T-helper 2 cell (primary cell): Measurements from ENCODE around the gene SRD5A1.

Experiments used
- DNase-seq, 5 experiments: peaks; one replicate each; pipeline versions ENCODE4 v3.0.0 to v3.0.0-alpha.2; 2012 to 2022

SRD5A1 gene

DNA sequence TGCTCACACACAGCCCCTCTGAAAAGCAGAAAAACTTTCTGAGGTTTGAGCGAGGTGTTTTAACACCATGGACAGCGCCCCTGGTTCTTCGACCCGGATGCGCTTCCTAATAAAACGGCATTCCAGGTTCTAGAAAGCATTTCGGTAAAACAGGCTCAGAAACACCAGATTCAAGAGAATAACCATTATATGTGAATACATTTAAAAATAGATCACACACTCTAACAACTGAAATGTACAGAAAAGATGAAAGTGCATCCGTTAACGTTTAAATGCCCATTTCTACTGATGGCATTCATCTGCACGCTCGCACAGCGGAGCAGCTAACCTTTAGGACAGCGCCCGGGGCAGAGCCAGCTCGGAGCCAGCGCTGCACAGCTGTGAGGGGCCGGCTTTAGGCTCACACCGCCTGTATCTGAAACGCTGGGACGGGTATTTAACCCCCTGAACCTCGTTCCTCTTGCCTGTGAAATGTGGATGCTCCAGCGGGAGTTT is 53.7 kb downstream of the SRD5A1 start:
- DNase-seq = peak in 1 of 5 experiments; percentile 24

DNA sequence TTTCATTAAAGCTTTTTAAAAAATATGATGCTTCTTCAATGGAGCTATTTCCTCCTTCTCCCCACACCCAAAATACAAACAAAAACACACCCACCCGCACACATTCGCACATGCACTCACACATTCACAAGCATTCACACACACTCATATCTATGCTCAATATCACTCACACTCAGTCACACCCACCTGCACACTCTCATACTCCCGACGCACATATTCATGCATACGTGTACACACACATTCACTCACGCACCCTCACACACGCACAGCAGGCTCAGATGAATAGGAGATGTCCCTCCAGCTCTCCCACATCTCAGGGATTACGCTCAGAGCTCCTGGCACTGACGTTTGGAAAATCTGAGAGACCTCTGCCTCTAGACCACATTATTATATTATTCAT is 54.3 kb downstream of the SRD5A1 start:
- no peak for DNase-seq

DNA sequence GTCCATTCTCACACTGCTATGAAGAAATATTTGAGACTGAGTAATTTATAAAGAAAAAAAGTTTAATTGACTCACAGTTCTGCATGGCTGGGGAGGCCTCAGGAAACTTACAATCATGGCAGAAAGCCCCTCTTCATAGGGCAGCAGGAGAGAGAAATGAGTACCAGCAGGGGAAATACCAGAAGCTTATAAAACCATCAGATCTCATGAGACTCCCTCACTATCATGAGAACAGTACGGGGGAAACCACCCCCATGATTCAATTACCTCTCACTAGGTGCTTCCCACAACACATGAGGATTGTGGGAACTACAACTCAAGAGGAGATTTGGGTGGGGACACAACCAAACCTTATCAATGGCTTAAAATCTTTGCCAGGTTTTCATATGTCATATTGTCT is 59.7 kb downstream of the SRD5A1 start:
- no peak for DNase-seq

DNA sequence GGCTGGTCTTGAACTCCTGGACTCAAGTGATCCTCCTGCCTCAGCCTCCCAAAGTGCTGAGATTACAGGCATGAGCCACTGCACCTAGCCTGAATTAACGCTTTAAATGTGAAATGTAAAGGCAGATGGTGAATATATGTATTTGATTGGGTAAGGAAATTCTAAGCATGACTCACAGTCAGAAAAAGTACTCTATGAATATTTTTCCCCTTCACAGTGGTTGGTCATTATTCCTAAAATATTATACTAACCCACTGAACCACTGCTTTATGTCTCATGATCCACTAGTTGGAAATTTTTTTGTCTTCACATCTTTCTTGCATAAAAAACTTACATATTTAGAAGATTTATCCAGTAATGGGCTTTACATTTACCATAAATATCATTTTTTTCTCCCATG is 65.5 kb downstream of the SRD5A1 start:
- no peak for DNase-seq

DNA sequence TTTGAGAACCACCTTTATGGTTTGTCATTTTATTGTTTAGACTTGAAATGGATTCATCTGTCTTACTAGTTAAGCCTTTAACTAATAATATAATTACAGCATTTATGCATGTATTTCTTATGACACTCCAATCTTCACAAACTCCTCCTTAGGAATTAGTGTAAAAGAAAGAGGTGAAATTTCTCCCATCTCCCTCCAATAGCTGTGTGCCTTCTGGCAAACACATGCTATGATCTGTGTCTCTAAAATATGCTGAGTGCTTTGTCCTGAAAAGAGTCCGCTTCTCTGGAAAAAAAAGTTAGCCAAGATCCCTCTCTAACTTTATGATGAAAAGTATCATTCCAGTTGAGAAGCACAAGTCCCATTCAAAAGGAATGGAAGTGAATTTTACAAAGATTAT is 66.1 kb downstream of the SRD5A1 start:
- no peak for DNase-seq

DNA sequence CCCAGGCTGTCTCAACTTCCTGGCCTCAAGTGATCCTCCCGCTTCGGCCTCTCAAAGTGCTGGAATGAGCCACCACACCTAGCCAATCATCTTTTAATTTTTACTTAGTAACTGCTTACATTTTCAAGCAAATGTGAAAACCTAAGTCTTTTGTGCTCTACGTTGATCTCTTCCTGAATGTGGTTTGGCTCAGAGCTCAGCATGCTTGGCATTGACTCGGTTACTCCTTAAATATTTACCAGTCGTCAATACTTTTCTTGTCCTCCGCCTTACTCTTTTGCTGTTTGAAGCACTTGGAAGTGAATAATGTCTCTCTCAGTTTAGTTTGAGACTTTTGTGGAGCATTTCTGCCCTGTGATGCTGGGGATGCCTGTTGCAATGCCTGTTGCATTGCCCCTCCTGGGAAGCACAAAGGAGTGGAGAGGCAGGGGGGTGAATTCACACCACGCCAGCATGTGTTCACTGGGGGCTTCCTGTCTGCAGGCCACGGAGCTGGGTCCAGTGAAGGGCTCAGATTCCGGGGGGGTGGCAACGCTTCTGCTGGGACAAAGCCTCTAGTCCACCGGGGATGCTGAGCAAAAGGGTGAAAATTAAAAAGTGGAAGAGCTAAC is 66.9 kb downstream of the SRD5A1 start:
- DNase-seq = no peak

DNA sequence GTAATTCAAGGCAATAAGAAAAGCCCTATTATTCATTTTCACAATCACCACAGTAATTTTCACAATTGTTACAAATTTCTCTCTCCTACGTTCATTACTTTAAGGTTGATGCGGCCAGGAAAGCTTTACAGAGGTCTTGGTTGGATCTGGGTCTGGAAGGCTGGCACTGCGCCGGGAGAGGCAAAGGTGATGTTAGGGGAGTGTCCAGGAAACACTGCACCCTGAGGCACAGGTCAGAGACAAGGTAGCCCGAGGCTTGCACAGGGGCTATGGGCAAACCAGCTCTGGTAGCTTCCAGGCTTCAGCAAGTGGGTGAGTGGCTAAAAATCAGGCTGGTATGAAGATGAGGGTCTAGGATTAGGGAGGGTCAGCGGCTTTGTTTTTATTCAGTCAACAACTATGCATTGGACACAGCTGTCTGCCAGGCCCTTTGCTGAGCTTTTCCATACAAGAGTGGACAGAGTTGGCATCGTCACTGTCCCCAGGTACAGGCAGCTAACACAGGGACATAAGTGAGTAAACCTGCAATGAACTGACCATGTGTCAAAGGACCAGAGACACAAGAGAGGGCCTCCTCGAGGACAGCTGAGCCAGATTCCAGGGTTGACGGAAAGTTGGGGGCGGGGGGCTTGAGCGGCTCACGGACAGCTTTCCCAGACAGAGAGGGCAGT is 67.6 kb downstream of the SRD5A1 start:
- DNase-seq = no peak

DNA sequence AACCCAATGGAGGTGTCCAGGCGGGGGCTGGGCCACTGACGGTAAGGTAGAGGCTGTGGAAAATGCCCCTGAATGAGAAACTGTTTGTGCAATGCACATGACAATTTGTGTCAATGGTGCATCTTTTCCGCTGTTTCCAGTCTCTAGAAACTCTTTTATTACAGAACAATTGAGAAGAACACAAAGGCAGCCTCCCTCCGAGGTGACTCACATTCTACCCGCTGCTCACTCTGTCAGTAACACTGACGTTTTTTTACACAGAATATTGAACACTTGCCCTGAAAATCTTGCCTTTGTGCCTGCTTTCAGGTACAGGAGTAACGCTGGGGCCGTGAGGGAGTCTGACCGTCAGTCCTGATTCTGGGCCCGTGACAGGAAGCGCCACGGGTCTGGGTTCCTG is 68.3 kb downstream of the SRD5A1 start:
- DNase-seq = no peak

DNA sequence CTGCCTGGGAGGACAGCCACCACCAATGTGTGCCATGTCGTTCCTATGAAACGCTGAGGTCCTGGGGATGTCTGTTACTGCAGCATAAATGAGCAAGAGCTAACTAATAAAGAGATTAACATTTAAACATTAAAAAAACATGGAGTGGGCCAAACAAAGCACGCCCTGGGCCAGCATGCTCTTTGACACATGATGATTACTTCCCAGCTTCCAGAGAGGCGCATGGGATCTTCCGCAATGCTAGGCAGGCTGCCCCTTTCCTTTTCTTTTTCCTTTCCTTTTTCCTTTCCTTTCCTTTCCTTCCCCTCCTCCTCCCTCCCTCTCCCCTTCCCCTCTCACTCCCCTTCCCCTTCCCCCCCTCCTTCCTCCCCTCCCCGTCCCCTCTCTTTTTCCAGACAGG is 69.4 kb downstream of the SRD5A1 start:
- no peak for DNase-seq

DNA sequence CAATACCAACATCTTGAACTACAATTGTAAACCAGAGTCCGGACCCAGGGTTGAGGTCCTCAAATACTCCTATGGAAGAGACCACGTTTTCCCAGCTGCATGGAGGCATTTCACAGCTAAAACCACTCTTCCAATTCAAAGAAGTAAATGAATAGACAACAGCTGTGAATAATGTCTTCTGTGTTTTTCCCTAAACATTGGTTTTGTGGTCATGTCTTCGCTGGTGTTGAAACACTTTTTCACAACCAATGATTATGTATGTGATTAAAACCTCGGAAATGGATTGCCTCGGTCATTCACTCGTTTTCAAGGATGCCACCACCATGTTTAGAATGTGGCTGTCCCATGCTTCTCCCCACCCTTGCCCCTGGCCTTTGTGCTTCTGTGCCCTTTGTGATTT is 70.6 kb downstream of the SRD5A1 start:
- no peak for DNase-seq

DNA sequence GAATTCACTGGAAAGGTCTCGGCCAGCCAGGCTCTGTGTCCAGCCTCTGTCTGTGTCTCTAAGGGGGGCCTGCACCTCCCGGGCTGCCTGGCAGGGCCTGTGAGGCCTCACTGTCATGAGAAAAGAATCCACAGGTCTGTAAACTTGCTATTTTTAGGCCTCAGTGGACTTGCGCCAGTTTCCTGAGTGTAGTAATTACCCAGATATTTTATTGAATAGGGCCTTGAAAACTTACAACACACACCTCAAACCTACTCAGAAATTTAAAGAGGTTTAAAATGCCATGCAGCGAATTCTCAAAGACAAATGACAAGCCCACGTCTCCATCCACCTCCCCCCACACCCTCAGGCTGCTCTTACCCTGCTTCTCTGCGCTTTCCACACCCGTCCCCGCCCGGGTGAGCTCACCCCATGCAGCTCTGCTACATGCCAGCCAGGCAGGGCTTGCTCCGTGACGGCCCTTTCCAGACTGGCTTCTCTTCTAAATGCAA is 71.2 kb downstream of the SRD5A1 start:
- no peak for DNase-seq

DNA sequence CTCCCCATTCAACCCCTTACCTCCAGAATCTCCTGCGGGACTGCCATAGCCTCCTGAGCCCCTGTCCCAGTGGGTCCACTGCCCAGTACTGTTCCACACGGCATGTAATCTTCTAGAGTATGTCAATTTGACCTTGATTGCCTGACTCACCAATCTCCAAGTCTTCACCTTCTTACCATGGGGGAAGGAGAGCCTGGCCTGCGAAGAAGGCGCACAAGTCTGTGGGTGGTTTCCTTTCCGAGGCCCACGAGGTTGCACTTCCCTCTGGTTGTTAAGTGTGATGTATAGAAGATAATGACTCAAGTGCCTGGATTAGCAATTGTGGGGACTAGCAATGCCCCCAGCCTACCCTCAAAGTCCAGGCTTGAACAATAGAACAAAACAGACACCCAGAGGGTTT is 71.8 kb downstream of the SRD5A1 start:
- no peak for DNase-seq

DNA sequence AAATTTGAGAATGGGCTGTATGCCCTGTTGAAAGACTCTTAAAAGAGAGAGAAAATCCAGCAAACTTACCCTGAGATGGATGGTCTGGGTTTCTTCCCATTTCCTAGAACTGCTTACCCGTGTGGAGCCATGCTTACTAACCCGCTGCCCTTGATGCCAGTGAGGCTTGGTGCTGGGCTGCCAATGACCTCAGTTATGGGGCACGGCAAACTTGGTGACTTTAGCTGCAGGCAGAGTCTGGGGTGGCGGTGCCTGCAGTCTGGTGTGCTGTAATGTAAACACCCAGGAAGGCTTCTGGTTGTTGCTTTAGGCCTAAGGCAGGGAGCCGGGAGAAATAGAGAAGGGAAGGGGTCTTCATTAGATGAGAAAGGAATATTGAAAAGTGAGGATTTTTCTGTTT is 72.7 kb downstream of the SRD5A1 start:
- no peak for DNase-seq

DNA sequence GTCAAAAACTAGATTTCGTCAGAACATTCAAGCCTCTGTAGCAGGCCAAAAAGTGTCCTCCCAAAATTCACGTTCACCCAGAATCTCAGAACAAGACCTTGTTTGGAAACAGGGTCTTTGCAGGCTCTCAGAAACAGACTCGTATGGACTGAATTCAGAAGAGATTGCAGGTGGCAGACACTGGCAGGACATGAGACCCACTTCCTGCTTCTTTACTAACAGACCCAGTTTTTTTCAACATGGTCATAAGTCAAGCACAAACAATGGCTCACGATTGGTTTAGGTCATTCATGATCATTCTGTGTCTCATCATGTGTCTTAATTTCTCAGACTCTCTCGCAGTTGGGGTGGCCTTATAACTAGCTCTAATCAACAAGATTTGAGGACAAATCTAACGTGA is 74.6 kb downstream of the SRD5A1 start:
- no peak for DNase-seq

DNA sequence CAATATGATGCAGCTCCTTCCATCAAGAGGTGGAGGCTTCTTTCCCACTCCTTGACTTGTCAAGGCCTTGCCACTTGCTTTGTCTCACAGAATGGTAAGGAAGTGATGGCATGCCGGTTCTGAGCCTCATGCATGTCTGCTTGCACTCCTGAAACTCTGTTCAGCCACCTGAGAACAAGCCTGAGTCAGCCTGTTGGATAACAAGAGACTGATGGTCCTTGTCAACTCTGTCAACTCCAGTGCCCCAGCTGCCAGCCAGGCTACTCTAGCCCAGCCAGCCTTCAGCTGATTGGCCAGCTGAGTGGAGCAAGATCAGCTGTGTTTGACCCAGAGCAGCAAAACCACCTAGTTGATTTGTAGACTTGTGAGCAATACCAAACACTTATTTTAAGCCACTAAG is 75.6 kb downstream of the SRD5A1 start:
- DNase-seq = no peak

DNA sequence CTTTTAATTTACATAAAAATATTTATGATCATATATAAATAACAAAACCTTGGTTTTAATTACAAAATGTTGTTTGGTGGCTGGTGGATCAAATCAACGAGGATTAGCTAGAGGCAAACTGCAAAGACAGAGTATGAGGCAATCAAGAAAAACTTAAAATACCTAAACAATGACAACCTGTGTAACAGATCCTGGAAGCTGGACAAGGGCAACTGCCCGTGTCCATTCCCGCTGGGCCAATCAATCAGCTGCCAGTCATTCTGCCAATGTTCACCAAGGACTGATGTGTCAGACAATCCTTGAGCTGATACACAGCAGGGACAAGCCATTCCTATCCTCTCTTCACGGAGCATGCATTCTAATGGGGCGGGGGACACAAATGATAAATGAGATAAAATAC is 76.8 kb downstream of the SRD5A1 start:
- DNase-seq = no peak

DNA sequence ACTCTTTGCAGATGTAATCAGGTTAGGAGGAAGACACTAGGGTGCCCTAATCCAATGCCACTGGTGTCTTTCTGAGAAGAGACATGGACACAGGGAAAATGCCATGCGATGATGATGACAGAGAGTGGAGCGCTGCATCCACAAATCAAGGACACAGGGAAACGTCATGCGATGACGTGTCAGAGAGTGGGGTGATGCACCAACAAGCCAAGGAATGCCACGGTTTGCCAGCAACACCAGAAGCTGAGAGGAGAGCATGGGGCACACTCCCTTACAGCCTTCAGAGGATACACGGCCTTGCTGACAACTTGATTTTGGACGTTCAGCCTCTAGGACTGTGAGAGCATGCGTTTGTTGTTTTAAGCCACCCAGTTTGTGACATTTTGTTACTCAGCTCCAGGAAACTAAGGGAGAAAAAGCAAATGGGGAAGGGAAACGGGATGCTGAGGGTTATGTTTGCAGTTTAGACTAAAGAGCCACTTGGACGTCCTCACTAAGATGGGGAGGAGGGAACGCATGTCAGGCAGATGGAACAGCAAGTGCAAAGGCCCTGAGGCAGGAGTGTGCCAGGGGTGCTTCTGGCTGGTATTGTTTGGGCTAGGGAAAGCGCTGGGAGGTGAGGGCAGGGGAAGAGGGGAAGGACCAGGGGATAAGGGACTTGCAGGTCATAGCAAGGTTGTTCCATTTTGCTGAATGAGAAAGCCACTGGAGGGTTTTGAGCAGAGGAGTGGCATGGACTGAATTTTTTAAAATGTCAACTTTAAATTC is 77.5 kb downstream of the SRD5A1 start:
- DNase-seq = no peak

DNA sequence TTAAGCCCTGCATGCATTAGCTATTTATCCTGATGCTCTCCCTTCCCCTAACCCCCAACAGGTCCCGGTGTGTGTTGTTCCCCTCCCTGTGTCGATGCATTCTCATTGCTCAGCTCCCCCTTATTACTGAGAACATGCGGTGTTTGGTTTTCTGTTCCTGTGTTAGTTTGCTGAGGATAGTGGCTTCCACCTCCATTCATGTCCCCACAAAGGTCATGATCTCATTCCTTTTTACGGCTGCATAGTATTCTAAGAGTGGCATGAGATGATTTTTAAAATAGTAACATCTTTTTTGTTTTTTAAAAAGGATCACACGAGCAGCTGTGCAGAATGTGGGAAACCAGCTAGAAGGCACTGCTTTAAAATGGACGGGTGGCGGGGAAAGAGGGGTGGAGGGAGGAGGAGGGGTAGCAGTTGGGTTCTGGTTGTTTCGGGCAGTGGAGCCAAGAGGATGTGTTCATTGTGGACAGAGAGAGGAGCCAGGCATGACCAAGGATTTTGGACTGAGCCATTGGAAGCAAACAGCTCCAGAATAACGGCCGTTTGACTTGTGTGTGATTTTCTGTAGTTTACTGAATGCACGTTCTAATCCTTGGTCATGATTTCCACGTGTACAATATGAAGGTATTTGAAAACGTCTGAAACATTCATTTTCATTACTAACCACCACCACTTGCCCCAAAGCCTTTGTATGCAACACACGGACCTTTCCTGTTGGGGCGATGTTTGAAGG is 78.3 kb downstream of the SRD5A1 start:
- no peak for DNase-seq

DNA sequence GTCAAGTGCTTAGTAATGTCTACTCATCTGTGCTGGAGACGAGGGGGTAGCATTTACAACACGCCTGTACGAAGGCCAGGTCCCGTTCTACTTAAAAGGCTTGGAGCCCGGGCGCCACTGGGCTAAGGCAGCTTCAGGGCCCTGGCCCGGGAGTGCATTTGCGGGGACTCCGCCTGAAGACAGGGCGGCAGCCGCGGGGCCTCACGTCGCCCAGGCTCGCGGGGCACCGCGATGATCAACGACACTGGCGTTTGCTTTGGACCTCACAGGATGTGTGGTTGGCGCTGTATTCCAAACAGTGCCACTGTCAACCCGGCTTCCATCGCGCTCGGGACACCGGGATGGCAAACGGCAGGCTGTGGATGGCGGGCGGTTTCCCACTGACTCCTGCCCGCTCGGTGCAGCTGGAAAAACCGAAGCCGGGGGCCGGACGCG is 78.9 kb downstream of the SRD5A1 start:
- peak; percentile 14 to 71 (median 27) for DNase-seq

DNA sequence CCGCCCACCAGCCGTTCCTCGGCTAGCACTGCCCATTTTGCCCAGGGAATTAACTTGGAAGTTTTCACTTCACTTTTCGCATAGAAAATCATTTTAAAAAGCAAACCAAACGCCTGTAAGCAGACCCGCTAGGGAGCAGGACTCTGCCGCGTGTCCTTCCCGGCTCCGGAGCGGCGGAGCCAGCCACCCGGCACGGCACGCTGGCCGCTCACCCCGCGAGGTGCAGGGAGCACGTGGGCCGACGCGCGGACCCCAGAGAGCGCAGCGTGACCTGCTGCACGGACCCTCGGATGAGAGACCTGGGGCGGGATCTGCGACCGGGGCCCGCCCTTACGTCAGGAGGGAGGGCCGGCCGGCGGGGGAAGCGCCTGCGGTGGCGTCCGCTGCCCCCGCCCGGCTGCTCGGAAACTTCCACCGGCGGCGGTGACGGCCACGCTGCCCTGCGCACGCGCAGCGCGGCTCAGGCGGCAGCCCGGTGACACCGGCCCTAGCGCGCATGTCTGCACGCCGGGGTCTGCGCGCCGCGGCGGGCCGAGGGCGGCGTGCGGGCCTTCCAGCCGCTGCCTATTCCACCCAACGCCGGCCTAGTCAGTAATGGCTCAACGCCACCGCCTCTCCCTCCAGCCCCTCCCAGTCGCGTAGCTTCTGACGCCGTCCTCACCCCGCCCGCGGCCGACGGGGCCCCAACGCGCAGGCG is 79.5 kb downstream of the SRD5A1 start:
- peak in 4 of 5 experiments; percentile 95 to 98 (median 96) for DNase-seq

DNA sequence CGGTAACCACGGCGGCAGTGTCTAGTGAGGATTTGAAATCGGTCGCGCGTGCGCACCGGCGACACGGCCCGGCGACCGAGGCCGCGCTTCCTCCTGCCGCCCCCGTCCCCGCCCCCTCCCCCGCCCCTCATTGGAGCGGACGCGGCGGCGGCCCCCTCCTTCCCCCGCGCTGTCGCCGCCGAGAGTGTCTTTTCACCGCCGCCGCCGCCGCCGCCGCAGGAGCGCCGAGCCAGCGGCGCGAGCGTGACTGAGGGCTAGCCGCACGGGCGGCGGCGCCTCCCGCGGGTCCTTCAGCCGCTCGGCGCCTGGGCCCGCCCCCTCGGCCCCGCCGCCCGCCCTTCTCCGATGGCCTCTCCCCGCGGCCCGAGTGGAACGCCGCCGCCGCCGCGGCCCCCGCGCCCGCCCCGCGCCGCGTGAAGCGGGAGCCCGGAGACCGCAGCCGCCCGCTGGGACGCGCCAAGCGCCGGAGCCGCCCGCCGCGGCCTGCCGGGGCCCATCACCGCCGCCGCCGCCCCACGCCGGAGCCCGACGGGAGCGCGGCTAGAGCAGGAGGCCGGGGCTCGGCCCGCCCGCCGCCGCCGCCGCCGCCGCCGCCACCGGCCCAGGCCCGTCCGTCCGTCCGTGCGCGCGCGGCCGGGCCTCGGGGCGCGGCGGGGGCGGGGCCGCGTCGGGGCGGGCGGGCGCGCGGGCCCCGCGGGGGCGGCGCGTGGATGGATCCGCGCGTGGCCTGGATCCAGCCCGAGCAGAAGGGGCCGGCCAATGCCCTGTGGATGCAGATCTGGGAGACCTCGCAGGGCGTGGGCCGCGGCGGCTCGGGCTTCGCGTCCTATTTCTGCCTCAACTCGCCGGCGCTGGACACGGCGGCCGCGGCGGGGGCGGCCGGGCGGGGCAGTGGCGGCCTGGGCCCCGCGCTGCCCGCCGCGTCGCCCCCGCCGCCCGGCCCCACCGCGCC is 80.3 kb downstream of the SRD5A1 start, which contains the start of gene TENT4A:
TENT4A (plus strand) TSS at position 159 of the 952 bp plus-strand sequence; CDS start at position 711, 552 bp downstream.
- peak in 3 of 5 experiments; percentile 19 to 95 (median 20) for DNase-seq
